ENCODE results near the gene ABCB11.

Gene ABCB11

GRCh38 chr2:168992026-168992425 is 39.1 kb downstream of the ABCB11 start:
- Histone ChIP-seq H3K4me3 (no peak overlapping the region), H3K27ac (peak overlapping the region in 8 of 21 experiments; percentile 8 to 73 (median 50))

DNA sequence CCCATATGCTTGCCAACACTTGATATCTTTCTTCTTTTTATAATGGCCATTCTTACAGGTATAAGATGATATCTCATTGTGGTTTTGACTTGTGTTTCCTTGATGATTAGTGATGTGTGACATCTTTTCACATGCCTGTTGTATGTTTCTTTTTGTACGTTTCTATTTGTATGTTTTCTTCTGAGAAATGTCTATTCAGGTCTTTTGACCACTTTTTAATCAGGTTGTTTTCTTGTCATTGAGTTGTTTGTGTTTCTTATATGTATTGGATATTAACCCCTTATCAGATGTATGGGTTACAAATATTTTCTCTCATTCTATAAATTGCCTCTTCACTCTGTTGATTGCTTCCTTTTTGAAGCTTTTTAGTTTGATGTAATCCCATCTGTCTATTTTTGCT is 42.4 kb downstream of the ABCB11 start:
- H3K4me3 ChIP-seq: no peak overlapping the region
- no peak overlapping the region for H3K27ac ChIP-seq

DNA sequence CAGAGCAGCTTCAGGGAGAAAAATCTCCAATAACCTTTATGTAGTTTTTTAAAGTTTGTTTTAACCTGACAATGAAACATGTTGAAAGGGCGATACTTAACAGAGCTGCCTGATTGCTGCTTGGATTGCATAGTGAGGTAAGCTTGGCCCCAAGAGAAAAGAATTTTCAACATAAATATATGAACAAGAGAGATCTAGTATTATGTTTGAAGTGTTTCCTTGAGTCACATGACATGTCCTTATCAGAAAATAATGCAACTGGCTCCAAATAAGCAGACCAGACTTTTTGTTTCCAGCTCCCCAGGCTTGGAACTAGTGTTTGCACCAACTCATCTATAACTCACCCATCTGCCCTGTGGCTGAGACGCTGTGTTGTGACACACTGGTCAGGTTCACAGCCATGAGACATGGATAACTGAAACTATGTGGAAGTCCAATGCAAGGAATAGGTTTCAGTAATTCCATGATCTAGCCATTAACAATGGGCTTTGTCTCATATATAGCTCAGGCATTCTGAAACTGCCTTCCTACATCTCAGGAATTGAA is 44.7 kb downstream of the ABCB11 start:
- Histone ChIP-seq H3K27ac (no peak overlapping the region), H3K4me3 (no peak overlapping the region)

DNA sequence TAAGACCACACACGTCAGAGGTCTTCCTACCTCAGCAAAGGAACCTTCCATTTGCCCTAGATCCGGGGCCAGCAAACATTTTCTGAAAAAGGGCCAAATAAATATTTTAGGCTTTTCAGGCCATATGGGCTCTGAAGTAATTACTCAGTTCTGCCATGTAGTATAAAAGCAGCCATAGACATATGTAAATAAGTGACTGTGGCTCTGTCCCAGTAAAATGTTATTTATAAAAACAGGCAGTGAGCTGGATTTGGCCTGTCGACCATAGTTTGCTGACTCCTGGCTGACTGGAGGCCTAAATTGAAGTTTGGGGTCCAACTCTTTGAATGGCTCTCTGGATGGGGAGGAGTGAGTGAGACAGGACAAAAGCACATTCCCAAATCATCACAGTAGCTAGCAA is 49.5 kb downstream of the ABCB11 start:
- H3K4me3 ChIP-seq: no peak overlapping the region
- no peak overlapping the region for H3K27ac ChIP-seq

DNA sequence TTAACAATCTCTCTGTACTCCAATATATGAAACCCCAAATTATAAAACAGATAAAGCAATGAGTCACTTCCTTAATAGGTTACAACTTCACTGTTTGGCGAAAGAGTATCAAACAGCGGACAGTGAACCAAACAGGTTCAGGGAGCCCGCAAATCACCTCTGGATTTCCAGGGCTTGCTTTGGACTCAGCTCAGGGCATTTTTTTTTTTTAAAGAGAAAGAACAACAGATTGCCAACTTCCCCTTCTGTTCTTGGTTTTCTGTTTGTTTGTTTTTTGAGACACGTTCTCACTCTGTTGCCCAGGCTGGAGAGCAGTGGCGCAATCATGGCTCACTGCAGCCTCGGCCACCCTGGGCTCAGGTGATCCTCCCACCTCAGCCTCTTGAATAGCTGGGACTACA is 52.7 kb downstream of the ABCB11 start:
- H3K27ac ChIP-seq: no peak overlapping the region
- no peak overlapping the region for H3K4me3 ChIP-seq

DNA sequence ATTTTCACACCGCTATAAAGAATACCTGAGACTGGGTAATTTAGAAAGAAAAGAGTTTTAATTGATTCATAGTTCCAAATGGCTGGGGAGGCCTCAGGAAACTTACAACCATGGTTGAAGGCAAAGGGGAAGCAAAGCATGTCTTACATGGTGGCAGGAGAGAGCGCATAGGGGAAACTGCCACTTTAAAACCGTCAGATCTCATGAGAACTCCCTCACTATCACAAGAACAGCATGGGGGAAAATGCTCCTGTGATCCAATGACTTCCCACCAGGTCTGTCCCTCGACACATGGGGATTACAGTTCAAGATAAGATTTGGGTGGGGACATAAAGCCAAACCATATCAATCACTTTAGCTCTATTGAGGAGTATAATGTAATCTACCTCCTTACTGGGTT is 53.5 kb downstream of the ABCB11 start:
- Histone ChIP-seq H3K27ac (no peak overlapping the region), H3K4me3 (no peak overlapping the region)

- H3K4me3 ChIP-seq: no peak overlapping the region
- no peak overlapping the region for H3K27ac ChIP-seq
These were observed 55.0 kb downstream of the ABCB11 start for GRCh38 chr2:168976034-168976654.

- Histone ChIP-seq H3K4me3 (no peak overlapping the region), H3K27ac (no peak overlapping the region)
These were observed 56.7 kb downstream of the ABCB11 start for GRCh38 chr2:168974428-168974827.

GRCh38 chr2:168971261-168971660 is 59.9 kb downstream of the ABCB11 start:
- Histone ChIP-seq H3K4me3 (no peak overlapping the region), H3K27ac (peak overlapping the region in 3 of 21 experiments; percentile 10 to 38 (median 19))

DNA sequence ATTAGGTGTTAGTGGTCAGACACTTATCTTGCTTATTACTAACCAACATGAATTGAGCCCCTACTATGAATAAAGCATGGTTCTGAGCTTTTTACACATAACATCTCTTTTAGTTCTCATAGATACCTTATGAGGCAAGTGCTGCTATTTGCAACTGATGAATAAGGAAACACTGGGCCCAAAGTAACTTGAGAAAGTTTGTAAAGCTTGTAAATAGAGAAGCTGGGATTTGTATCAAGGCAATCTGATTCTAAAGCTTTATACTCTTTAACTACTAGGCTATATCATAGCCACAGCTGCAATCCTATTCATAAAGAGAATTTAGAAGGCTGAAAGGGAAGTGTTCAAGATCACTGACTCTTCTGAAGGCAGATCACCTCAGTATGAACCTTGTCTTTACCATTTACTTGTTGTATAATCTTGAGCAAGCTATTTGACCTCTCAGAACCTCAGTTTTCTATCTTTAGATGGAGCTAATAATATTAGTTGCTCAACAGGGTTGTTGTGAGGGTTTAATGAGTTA is 60.4 kb downstream of the ABCB11 start:
- Histone ChIP-seq H3K27ac (peak overlapping the region in 3 of 21 experiments; percentile 10 to 38 (median 19)), H3K4me3 (no peak overlapping the region)

GRCh38 chr2:168969865-168970264 is 61.3 kb downstream of the ABCB11 start:
- Histone ChIP-seq H3K27ac (no peak overlapping the region), H3K4me3 (no peak overlapping the region)

GRCh38 chr2:168968342-168968741 is 62.8 kb downstream of the ABCB11 start:
- Histone ChIP-seq H3K27ac (peak overlapping the region in 1 of 21 experiments; percentile 26), H3K4me3 (no peak overlapping the region)

DNA sequence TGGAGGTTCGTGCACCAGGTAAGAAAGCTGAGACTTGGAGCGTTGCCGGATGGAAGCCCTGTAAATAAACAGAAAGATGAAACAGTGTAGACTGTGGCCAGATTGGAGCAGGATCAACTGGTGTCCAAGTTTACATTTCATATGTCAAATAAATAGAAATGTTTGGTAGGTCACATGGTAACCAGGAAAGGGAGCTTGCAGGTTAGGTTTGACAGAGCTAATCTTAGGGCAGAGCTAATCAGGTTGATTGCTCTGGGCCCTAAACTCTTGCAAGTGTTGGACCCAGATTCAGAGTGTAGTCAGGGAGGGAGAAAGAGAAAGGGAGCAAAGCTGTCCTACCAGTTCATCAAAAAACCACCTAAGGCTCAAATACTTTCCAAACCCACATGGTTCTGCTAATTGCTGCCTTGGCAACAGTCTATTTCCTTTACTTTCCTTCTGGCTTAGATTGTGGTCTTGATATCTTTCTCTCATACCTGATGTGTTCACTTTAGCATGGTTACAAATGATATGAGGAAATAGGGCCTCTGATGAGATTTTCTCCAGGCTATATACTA is 66.8 kb downstream of the ABCB11 start:
- Histone ChIP-seq H3K4me3 (no peak overlapping the region), H3K27ac (peak overlapping the region in 4 of 21 experiments; percentile 12 to 56 (median 34))

- Histone ChIP-seq H3K27ac (no peak overlapping the region), H3K4me3 (no peak overlapping the region)
These were observed 68.5 kb downstream of the ABCB11 start for GRCh38 chr2:168962636-168963035.

DNA sequence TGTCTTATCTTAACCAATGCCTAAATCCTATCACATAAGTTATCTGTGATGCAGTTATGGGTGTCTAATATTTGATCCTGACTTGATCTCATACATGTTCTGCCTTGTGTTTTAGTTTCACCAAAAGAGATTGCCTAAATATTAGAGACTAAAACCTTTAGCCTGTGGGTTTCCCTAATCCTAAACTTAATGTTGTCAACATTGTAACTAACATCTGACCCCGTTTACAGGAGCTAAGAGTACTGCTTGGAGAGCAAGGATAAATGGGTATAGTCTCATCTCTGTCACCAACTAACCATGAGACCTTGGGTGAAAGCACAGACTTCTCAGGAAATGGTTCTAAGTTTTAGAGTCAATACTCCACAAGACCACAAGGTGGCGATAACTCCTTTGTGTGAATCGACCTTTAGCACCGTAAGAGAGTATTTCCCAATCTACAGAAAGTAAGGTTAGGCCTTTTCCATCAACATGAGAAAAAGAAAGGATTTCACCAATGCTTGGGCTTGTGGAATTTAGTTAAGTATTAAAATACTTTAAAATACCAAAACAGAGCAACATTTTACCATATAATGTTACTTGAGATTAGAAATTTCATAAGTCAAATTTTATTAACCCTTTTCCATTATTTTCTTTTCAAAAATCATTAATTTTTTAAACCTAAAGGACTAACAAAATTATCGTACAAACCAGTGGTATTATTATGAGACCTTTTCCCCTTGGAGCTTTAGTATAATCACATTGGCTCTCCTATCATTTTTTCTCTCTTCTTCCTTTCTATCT is 69.5 kb downstream of the ABCB11 start:
- Histone ChIP-seq H3K27ac (no peak overlapping the region), H3K4me3 (no peak overlapping the region)

DNA sequence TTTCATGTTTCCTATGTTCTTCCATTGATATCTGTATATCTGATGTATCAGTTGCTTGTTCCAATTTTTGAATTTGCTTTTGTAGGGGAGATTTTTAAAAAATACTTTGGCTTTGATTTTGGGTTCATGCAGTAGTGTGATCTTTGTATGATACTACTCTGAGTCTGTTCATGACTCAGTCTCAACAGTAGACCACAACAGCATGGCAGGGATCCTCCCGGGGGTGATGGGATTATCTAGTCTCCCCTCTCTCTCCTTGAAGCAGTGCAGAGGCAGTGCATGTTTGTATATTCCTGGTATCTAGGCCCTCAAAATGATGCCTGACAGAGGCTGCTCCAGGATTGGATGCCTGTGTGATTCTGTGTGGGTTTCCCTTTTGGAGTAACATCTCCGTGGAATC is 74.7 kb downstream of the ABCB11 start:
- H3K27ac ChIP-seq: no peak overlapping the region

GRCh38 chr2:168955321-168955720 is 75.8 kb downstream of the ABCB11 start:
- Histone ChIP-seq H3K4me3 (no peak overlapping the region), H3K27ac (no peak overlapping the region)

More for the DNA sequence above, 74.7 kb downstream of the ABCB11 start:
- H3K4me3 ChIP-seq: no peak overlapping the region

DNA sequence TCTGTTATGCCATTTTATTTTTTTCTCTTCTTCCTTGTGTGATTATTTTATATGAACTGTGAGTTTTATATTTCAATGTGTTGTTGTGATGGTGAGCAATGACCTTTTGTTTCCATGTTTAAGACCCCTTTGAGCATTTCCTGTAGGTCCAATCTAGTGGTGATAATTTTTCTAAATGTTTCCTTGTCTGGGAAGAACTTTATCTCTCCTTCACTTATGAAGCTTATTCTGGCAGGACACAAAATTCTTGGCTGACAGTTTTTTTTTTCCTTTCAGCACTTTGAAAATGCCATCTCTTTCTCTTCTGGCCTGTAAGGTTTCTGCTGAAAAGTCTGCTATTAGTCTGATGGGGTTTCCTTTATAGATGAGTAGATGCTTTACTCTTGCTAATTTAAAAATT is 76.9 kb downstream of the ABCB11 start:
- Histone ChIP-seq H3K27ac (no peak overlapping the region), H3K4me3 (no peak overlapping the region)

DNA sequence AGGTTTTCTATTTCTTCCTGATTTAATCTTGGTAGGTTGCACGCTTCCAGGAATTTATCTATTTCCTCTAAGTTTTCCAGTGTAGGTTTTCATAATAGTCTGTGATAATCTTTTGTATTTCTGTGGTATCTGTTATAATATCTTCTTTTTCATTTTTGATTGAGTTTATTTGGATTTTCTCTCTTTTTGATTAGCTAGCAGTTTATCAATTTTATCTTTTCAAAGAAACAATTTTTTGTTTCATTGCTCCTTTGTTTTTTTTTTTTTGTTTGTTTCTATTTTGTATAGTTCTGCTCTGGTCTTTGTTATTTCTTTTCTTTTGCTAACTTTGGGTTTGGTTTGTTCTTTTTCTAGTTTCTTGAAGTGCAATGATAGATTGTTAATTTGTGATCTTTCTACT is 78.7 kb downstream of the ABCB11 start:
- H3K27ac ChIP-seq: no peak overlapping the region
- no peak overlapping the region for H3K4me3 ChIP-seq

DNA sequence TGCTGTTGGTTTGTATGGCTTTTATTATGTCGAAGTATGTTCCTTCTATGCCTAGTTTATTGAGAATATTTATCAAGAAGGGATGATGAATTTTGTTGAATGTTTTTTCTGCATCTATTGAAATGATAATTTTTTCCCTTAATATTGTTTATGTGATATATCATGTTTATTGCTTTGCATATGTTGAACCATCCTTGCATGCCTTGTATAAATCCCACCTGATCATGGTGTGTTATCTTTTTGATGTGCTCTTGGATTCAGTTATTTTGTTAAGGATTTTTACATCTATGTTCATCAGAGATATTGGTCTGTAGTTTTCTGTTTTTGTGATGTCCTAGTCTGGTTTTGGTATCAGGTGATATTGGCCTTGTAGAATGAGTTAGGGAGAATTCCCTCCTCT is 79.3 kb downstream of the ABCB11 start:
- Histone ChIP-seq H3K4me3 (no peak overlapping the region), H3K27ac (no peak overlapping the region)

DNA sequence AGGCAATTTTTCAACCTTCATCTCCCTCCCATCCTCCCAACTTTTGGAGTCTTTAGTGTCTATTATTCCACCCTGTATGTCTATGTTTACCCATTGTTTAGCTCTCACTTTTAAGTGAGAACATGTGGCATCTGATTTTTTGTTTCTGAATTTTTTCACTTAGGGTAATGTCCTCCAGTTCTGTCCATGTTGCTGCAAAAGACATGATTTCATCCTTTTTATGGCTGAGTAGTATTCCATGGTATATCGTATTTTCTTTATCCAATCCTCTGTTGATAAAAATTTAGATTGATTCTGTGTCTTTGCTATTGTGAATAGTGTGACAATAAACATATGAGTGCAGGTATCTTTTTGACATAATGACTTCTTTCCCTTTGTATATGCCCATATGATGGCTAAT is 81.8 kb downstream of the ABCB11 start:
- no peak overlapping the region for H3K27ac ChIP-seq

More for the DNA sequence above, 81.8 kb downstream of the ABCB11 start:
- H3K4me3 ChIP-seq: no peak overlapping the region

All from skin epidermis (tissue), 12 donors.